ENCODE measurements around the gene MKKS. TPM values are rescaled to one million over a fixed set of nuclear protein-coding genes. Genes with fewer than 3 reads are reported as not detected.

MKKS gene
- total RNA-seq, 1 experiment from 2014 or later: 10.6 TPM

- no peaks in the 10 kb centered on the region for H4K20me1 ChIP-seq (ENCODE audit: control insufficient read depth, insufficient read depth, insufficient read length)
- no peak overlapping the region for H3K9ac ChIP-seq (ENCODE audit: extremely low read depth, insufficient read length, low read length)
- no peak overlapping the region for H2AK5ac ChIP-seq (ENCODE audit: insufficient read length, low read length)
- no CpG with 5 or more reads among the region's 4 CpGs for WGBS (ENCODE audit: extremely low coverage, insufficient read length, low lambda C conversion rate)
- no peak overlapping the region for H4K91ac ChIP-seq (ENCODE audit: insufficient read length, low read depth, low read length)
- no peaks in the 10 kb centered on the region for H3K9me3 Mint-ChIP-seq
- H3K4me1 Mint-ChIP-seq: peaks cover 2 to 10% of the 10 kb centered on the region in 2 experiments; a peak in 2 of 4 replicates
- H3K23me2 ChIP-seq (ENCODE audit: insufficient read length, low read depth, low read length, poor library complexity, severe bottlenecking): no peaks in the 10 kb centered on the region
- H2BK15ac ChIP-seq (ENCODE audit: low read depth, low read length): no peak overlapping the region
- H3K4me2 ChIP-seq (ENCODE audit: insufficient read depth, insufficient read length, low read length): no peak overlapping the region
- TF ChIP-seq CTCF (conservative IDR thresholded peaks at IDR 0.05): no peak
- no peak overlapping the region for H3K4me3 Mint-ChIP-seq
- H3K36me3 Mint-ChIP-seq (ENCODE audit: insufficient read depth in 1 of 3, low read depth in 3 of 3): no peaks in the 10 kb centered on the region; a peak in 1 of 7 replicates
- no peaks in the 10 kb centered on the region for H3K27me3 ChIP-seq (ENCODE audit: insufficient read depth, low read length)
- H3K27ac ChIP-seq (ENCODE audit: insufficient read length, low read depth, low read length): no peak overlapping the region
- H3K9me3 ChIP-seq (ENCODE audit: control insufficient read depth, low read depth, low read length): no peaks in the 10 kb centered on the region
- no peak overlapping the region for H2BK5ac ChIP-seq (ENCODE audit: insufficient read length, low read length)
- H3T11ph ChIP-seq (ENCODE audit: low read length): no peak overlapping the region
- no peaks in the 10 kb centered on the region for H3K79me1 ChIP-seq (ENCODE audit: insufficient read depth, low read depth, low read length, poor library complexity, severe bottlenecking)
- H3K79me2 ChIP-seq (ENCODE audit: insufficient read depth, low read length): no peaks in the 10 kb centered on the region
- no peak overlapping the region for H3K4ac ChIP-seq (ENCODE audit: low read depth, low read length)
- no peak overlapping the region for H4K8ac ChIP-seq (replicated peaks; ENCODE audit: insufficient read length, low read depth, low read length)
- no peak overlapping the region for H3K18ac ChIP-seq (ENCODE audit: insufficient read length, low read depth, low read length)
- no peak overlapping the region for H3K56ac ChIP-seq (ENCODE audit: insufficient read length, low read depth, low read length)
- no peak overlapping the region for H2AFZ ChIP-seq (ENCODE audit: low read length)
- no peaks in the 10 kb centered on the region; the same call in 1 of the 2 replicates for H3K4me1 ChIP-seq (ENCODE audit: insufficient read depth, low read length)
- no peak overlapping the region for H4K5ac ChIP-seq (ENCODE audit: insufficient read length, low read depth, low read length)
- no peak overlapping the region for H3K23ac ChIP-seq (ENCODE audit: insufficient read length, low read depth, low read length)
- H3K14ac ChIP-seq (ENCODE audit: insufficient read depth, low read length): no peak overlapping the region
- H2BK20ac ChIP-seq (ENCODE audit: low read depth, low read length, poor library complexity, severe bottlenecking): no peak overlapping the region
- no peak overlapping the region for H3K27ac Mint-ChIP-seq
- no peak for DNase-seq
- no peak overlapping the region for H2BK120ac ChIP-seq (ENCODE audit: low read depth, low read length, poor library complexity, severe bottlenecking)
- no peak overlapping the region for H2BK12ac ChIP-seq (ENCODE audit: insufficient read length, low read depth, low read length)
- H3K27me3 Mint-ChIP-seq (ENCODE audit: low read depth): no peaks in the 10 kb centered on the region
Observed at GRCh38 chr20:10366898-10367692, 66.9 kb downstream of the MKKS start.
